Adrenal gland (tissue), 5 donors: Measurements from ENCODE around the gene MACROD2.

ENCODE experiments used
- CTCF ChIP-seq, 6 experiments: fragments of 450-650 bp in 4 of 6; fragments of 200-600 bp in 2 of 6; sonication (generic) in 1 of 6; IDR thresholded peaks; 1 replicate in 5 of 6; 2 replicates in 1 of 6; pipeline versions ENCODE4 v1.5.1 to v1.8.0; 2016 to 2021; ENCODE audit warnings: antibody characterized with exemption in 6 of 6, mild to moderate bottlenecking in 2 of 6, moderate library complexity in 1 of 6
- POLR2A ChIP-seq, 2 donors: fragments of 450-650 bp; IDR thresholded peaks; one replicate each; pipeline ENCODE4 v1.6.1; 2017; ENCODE audit warnings: antibody characterized with exemption in 2 of 2, mild to moderate bottlenecking in 2 of 2, moderate library complexity in 1 of 2
- donor health status: DM: no; HTN: no; CAD: no.

GRCh38 chr20:14489544-14489943 lies 494.2 kb downstream of the MACROD2 start:
- TF ChIP-seq CTCF (IDR thresholded peaks at IDR 0.05) (no peak), POLR2A (IDR thresholded peaks at IDR 0.05) (no peak)
